HG03095 (cell line): Measurements from ENCODE around the gene ZMAT5.

Source experiments
- ATAC-seq: cut with Tn5 transposase; IDR thresholded peaks from one replicate; pipeline ENCODE4 v1.9.1; 2021; ENCODE audit warnings: moderate library complexity; ENCODE audit not compliant: unreplicated experiment

ZMAT5 gene

DNA sequence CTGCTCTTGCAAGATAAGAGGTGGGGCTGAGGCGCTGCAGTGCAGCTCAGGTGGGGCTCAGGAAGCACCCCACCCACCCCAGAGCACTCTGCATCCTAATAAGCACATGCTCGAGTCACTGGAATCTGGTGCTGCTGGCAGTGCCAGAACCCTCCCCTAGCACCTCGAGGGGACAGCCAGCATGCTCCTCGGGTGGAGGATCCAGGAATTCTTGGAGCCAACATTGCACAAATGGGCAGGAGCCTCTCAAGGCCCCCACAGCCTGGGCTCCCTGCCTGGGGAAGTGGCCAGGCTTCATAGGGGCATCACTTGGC lies 74.5 kb downstream of the ZMAT5 start:
- ATAC-seq: no peak

- no peak for ATAC-seq
Measured at GRCh38 chr22:29691636-29692326, 75.0 kb downstream of the ZMAT5 start.

DNA sequence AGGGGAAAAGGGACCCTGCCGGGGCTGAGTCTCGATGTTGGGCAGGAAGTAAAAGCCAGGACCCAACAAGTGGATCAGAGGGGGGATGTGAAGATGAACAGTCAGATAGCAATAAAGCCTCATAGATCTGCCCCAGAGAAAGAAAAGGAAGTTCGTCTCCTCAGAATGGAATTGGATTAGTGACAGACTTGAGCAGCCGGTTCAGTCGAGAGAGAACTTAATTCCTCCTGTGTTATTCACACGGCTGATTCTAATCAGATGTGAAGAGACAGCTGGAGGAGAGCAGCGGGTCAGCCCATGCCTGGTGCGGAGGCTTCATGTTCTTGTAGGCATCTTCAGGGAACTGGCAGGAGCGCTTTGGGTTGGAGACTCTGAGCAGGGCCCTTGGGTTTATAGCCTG lies 76.3 kb downstream of the ZMAT5 start:
- no peak for ATAC-seq

DNA sequence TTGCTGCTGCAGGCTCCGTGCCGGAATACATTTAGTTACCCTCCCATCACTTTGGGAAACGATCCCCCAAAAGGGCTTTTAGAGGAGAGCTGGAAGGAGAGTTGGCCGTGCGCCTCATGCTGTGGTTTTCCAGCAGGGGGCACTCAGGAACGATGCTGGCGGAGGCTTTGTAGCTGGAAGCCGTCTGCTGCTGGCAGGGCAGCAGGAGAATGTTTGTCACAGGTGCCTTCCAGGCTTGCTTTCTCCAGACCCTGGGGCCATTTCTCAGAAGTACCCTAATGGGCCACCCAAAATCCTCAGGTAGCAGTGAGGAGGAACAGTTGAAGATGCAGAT lies 77.0 kb downstream of the ZMAT5 start:
- ATAC-seq: no peak

DNA sequence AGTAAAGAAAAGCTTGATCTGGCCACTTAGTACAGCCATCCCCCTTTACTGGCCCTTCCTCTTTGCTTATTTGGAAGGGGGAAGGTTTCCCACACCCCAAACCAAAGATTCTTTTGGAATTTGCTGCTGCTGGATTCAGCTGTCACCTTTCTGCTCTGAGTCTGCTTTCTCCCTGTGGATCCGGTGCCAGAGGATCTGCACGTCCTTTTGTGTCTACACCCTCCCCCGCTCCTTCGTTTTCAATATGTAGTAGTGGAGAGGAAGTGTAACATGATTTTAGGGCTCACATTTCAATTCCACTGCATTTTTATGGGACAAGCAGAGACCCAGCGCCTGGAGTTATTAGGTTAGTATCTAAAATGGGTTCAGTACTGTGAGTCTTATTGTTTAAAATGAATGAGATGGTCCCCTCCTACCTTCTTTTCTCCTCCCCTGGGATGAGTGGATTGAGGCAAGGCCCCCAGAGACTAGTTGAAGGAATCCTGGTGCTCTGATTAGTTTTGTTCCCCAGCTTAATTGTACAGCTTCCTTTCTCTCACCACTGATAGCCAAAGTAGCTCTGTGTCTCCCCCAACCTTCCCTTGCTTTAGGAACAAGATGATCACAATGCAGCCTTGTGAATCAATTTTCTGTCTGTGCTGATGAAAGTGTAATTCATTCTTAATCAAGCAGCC lies 77.5 kb downstream of the ZMAT5 start:
- ATAC-seq: no peak

DNA sequence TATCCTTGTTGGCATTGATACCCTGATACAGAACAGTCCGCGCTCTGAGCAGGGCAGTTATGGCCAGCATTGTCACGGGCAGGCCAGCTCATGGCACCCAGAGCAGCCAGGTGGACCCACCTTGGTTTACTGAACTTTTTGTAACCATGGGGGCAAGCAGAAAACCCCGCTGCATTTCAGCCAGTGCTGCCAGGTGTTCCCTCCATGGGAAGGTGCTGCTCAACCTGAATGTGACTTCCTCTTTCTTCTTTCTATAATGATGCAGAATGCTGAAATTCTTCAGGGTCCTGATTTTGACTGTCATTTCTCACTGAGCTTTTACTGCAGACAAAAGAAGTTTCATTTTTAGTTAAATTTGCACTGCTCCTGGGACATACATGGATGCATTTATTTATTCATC lies 82.6 kb downstream of the ZMAT5 start:
- no peak for ATAC-seq

DNA sequence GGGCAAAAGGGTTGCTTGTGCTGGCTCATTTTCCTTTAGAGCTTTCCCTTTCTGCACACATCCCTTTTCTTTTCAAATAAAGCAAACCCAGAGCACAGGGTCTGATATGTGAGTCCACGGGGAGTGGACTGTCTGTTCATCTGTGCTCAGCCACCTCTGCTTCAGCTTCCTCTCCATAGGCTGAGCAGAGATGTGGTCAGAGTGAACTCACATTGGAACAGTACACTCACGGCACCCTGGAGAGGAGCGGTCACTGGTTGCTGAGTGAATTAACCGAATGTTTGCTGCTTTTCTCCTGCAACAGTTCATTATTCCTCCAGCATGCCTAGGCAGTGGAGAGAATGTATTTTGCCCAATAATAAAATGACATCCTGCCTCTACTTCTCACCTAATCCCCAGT lies 83.3 kb downstream of the ZMAT5 start:
- ATAC-seq: no peak
